NCI-H128 (cell line): ENCODE measurements around the gene PPM1N.
A peak's percentile ranks its signal among the peaks of the same experiment; 100 is the strongest.
"Not testable (repeated sequence)": the region's sequence is repeated elsewhere in the genome, so short reads cannot be mapped to it uniquely, and the experiment has no call there.

Experiments used
- DNase-seq: peaks from one replicate; lab custom pipeline; 2025; ENCODE audit not compliant: unreplicated experiment; lab: John Stamatoyannopoulos, UW

PPM1N gene

GRCh38 chr19:45508417-45508860 is 10.2 kb downstream of the PPM1N start:
- DNase-seq: peak; percentile 31

GRCh38 chr19:45508861-45509691 is 10.8 kb downstream of the PPM1N start:
- no peak for DNase-seq

- no peak for DNase-seq
These were observed 11.4 kb downstream of the PPM1N start for GRCh38 chr19:45509692-45510015.

- not testable (repeated sequence) for DNase-seq
These were observed 12.1 kb downstream of the PPM1N start for GRCh38 chr19:45510352-45510751.

- DNase-seq: no peak
These were observed 12.8 kb downstream of the PPM1N start for GRCh38 chr19:45511074-45511473.

GRCh38 chr19:45512881-45513483 is 14.7 kb downstream of the PPM1N start:
- no peak for DNase-seq

- no peak for DNase-seq
These were observed 16.3 kb downstream of the PPM1N start for GRCh38 chr19:45514376-45515051.

- no peak for DNase-seq
These were observed 16.9 kb downstream of the PPM1N start for GRCh38 chr19:45515081-45515624.

GRCh38 chr19:45515807-45516401 is 17.7 kb downstream of the PPM1N start:
- DNase-seq: no peak

GRCh38 chr19:45517238-45517637 is 19.0 kb downstream of the PPM1N start:
- no peak for DNase-seq

GRCh38 chr19:45517641-45518468 is 19.6 kb downstream of the PPM1N start:
- DNase-seq: no peak

- DNase-seq: no peak
These were observed 20.2 kb downstream of the PPM1N start for GRCh38 chr19:45518469-45518826.

GRCh38 chr19:45522010-45522941 is 24.0 kb downstream of the PPM1N start:
- no peak for DNase-seq

- DNase-seq: peak; percentile 41
These were observed 25.5 kb downstream of the PPM1N start for GRCh38 chr19:45523642-45524256.

- DNase-seq: no peak
These were observed 26.4 kb downstream of the PPM1N start for GRCh38 chr19:45524575-45525129.

- no peak for DNase-seq
These were observed 27.9 kb downstream of the PPM1N start for GRCh38 chr19:45526143-45526542.

- no peak for DNase-seq
These were observed 28.7 kb downstream of the PPM1N start for GRCh38 chr19:45526971-45527370.

- no peak for DNase-seq
These were observed 29.5 kb downstream of the PPM1N start for GRCh38 chr19:45527731-45528130.
